Lung (tissue), 12 donors: ENCODE measurements around the gene CAMK1D. TPM values are rescaled to one million over a fixed set of nuclear protein-coding genes. Genes with fewer than 3 reads are reported as not detected.

Experiments used
- ATAC-seq: fragments of 200-7000 bp; cut with Tn5 transposase; one replicate; pipeline ENCODE4 v1.9.1; 2020; ENCODE audit warnings: moderate number of reproducible peaks; ENCODE audit not compliant: insufficient read depth, low FRiP score
- DNase-seq, 3 donors: peaks; one replicate each; pipeline ENCODE4 v3.0.0-alpha.2; 2013 to 2017
- H3K27ac ChIP-seq, 2 donors: one replicate each; pipeline ENCODE4 v1.5.1; 2013; ENCODE audit warnings: mild to moderate bottlenecking in 2 of 2, moderate library complexity in 2 of 2, control low read depth in 1 of 2, inconsistent platforms in 1 of 2, low read depth in 1 of 2, low read length in 1 of 2
- H3K27me3 ChIP-seq, 3 donors: one replicate each; pipeline ENCODE4 v1.5.1; 2013; ENCODE audit warnings: low read length in 2 of 3; ENCODE audit not compliant: control insufficient read depth in 3 of 3, insufficient read depth in 3 of 3
- H3K36me3 ChIP-seq, 4 donors: one replicate each; pipeline ENCODE4 v1.5.1; 2013; ENCODE audit warnings: low read length in 4 of 4, mild to moderate bottlenecking in 1 of 4, moderate library complexity in 1 of 4; ENCODE audit not compliant: control insufficient read depth in 4 of 4, insufficient read depth in 4 of 4
- H3K4me1 ChIP-seq, 5 donors: one replicate each; pipeline ENCODE4 v1.5.1; 2013; ENCODE audit warnings: low read length in 5 of 5, mild to moderate bottlenecking in 2 of 5, moderate library complexity in 1 of 5; ENCODE audit not compliant: control insufficient read depth in 5 of 5, insufficient read depth in 5 of 5
- H3K4me3 ChIP-seq: one replicate; pipeline ENCODE4 v1.5.1; 2013; ENCODE audit warnings: mild to moderate bottlenecking, control low read depth, moderate library complexity
- H3K9ac ChIP-seq, 2 donors: one replicate each; pipeline ENCODE4 v1.5.1; 2013; ENCODE audit warnings: low read length in 2 of 2, control low read depth in 1 of 2; ENCODE audit not compliant: insufficient read depth in 1 of 2
- H3K9me3 ChIP-seq, 4 donors: one replicate each; pipeline ENCODE4 v1.5.1; 2013; ENCODE audit warnings: low read length in 3 of 4, mild to moderate bottlenecking in 1 of 4, moderate library complexity in 1 of 4; ENCODE audit not compliant: control insufficient read depth in 4 of 4, insufficient read depth in 3 of 4
- WGBS, 2 donors: extraction: QIAGEN DNeasy Blood & Tissue Kit; methylation state at CpG; one replicate each; pipeline ENCODE4 v1.1.7; 2013; 5-methylcytosine and 5-hydroxymethylcytosine counted together
- polyA plus RNA-seq, 2 donors: library from polyadenylated mRNA; stranded (reverse); fragments of 200-250 nt; gene quantifications; one replicate each; pipeline ENCODE4 v1.2.1, GENCODE V29; 2013
- total RNA-seq, 2 donors: library from RNA; depleted of rRNA in 1 of 2; stranded (reverse); fragments of >200 nt in 1 of 2; gene quantifications; one replicate each; pipeline ENCODE4 v1.2.1, GENCODE V29; 2014 to 2021
- TF ChIP-seq, protein P1 (sequence below): IDR thresholded peaks from 2 replicates; pipeline ENCODE4 v1.5.1; 2012; ENCODE audit warnings: mild to moderate bottlenecking; ENCODE audit errors: control extremely low read depth, extremely low read depth
- donor health status: control.
- donor health status: control.
- donor health status: Bipolar disorder and iron deficiency.
- donor health status: healthy.
- donor health status: DM: yes; HTN: yes; CAD: no.

Gene CAMK1D
- total and polyA plus RNA-seq, 4 donors, result 3.2 to 37.4 (median 7.0) TPM

DNA sequence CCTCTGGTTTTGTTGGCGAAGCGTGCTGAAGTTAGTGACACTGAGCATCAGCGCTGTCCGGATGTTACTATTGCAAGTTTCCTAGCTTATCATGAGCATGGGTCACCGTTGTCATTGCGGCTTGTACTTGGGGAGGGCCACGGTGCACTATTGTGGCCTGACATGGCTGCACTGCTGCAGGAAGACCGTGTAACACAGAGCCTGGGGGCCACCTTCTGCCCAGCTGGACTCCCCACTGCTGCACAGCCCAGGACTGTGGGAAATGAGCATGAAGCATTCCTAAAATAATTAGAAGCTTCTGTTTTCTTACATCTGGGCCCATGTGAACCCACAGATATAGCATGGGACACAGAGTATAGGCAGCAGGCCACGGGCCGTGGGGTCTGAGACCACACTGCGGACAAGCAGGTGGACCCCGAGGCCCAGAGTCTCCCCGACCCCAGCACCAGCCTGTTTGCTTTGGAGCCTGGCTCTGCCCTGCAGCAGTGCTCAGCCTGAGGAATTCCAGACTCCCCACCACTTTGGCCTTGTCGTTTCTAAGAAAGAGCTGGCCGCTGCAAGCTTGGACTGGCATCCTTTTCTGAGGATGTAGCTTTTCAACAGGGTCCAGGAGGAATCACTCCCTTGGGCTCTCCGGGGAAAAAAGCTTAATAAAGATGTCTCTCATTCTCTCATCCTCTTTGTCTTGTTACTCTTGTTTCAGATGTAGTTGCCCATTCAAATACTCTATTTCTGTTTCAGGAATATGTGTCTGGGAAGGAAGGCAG, 473.0 kb downstream of the CAMK1D start:
- H3K4me1 ChIP-seq, result no peaks in the 10 kb centered on the region
- no peaks in the 10 kb centered on the region for H3K36me3 ChIP-seq
- 91 to 97% methylated on average over 16 of the region's 16 CpGs for WGBS, 2 donors
- H3K4me3 ChIP-seq, result no peak overlapping the region
- no peaks in the 10 kb centered on the region for H3K9me3 ChIP-seq
- no peak overlapping the region for H3K9ac ChIP-seq
- H3K27ac ChIP-seq, result no peak overlapping the region
- H3K27me3 ChIP-seq, result peaks cover 0 to 12% (median 0%) of the 10 kb centered on the region in 3 donors
- TF ChIP-seq, protein P1, sequence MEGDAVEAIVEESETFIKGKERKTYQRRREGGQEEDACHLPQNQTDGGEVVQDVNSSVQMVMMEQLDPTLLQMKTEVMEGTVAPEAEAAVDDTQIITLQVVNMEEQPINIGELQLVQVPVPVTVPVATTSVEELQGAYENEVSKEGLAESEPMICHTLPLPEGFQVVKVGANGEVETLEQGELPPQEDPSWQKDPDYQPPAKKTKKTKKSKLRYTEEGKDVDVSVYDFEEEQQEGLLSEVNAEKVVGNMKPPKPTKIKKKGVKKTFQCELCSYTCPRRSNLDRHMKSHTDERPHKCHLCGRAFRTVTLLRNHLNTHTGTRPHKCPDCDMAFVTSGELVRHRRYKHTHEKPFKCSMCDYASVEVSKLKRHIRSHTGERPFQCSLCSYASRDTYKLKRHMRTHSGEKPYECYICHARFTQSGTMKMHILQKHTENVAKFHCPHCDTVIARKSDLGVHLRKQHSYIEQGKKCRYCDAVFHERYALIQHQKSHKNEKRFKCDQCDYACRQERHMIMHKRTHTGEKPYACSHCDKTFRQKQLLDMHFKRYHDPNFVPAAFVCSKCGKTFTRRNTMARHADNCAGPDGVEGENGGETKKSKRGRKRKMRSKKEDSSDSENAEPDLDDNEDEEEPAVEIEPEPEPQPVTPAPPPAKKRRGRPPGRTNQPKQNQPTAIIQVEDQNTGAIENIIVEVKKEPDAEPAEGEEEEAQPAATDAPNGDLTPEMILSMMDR, result no peak
- DNase-seq, result no peak
- ATAC-seq, result no peak

DNA sequence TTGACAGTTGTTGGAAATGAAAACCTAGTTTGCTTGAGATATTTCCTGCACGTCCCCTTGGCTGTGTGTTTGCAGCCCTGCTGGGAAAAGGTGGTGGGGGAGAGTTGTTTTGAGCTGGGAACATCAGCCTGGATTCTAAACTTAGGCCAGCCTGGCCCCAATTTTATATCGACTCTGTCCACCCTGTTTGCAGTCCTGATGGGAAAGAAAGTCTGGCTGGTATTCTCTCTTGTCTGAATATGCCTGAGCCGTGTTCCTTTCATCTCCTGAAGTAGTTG, 473.5 kb downstream of the CAMK1D start:
- DNase-seq (no peak), ATAC-seq (no peak)
- H3K4me1 ChIP-seq, result no peaks in the 10 kb centered on the region
- WGBS, 2 donors, result 69 to 80% methylated on average over 3 of the region's 3 CpGs
- H3K4me3 ChIP-seq, result no peak overlapping the region
- no peak overlapping the region for H3K27ac ChIP-seq
- H3K27me3 ChIP-seq, result peaks cover 0 to 12% (median 0%) of the 10 kb centered on the region in 3 donors
- TF ChIP-seq, protein P1, result no peak
- no peak overlapping the region for H3K9ac ChIP-seq
- H3K9me3 ChIP-seq, result no peaks in the 10 kb centered on the region
- H3K36me3 ChIP-seq, result no peaks in the 10 kb centered on the region

GRCh38 chr10:12823328-12823727, 474.0 kb downstream of the CAMK1D start:
- Histone ChIP-seq H3K27ac (no peak overlapping the region), H3K9ac (no peak overlapping the region), H3K27me3 (peaks cover 0 to 12% (median 0%) of the 10 kb centered on the region in 3 donors), H3K4me3 (no peak overlapping the region), H3K4me1 (no peaks in the 10 kb centered on the region), H3K36me3 (no peaks in the 10 kb centered on the region), H3K9me3 (no peaks in the 10 kb centered on the region)
- DNase-seq, result peak in 1 of 3 donors; percentile 40
- TF ChIP-seq, protein P1, result no peak
- WGBS, 2 donors, result 66 to 86% methylated on average over 3 of the region's 3 CpGs
- no peak for ATAC-seq
